GM19043 (cell line): ENCODE data around the gene PPP1R3E.
"Not testable (repeated sequence)": the region's sequence is repeated elsewhere in the genome, so short reads cannot be mapped to it uniquely, and the experiment has no call there.

Source experiments
- ATAC-seq: cut with Tn5 transposase; IDR thresholded peaks from one replicate; pipeline ENCODE4 v1.9.1; 2021; ENCODE audit warnings: low read depth; ENCODE audit not compliant: unreplicated experiment

The PPP1R3E gene

GRCh38 chr14:23302290-23303225 is at the start of gene PPP1R3E:
Gene PPP1R3E, minus strand, starts transcription at chr14:23302859. Its CDS starts 283 bp downstream, at chr14:23302576.
- ATAC-seq: peak; percentile 20

- no peak for ATAC-seq
Observed at GRCh38 chr14:23351681-23352505, 49.2 kb upstream of the PPP1R3E start.

- no peak for ATAC-seq
Observed at GRCh38 chr14:23349156-23349845, 46.6 kb upstream of the PPP1R3E start.

- no peak for ATAC-seq
Observed at GRCh38 chr14:23348297-23348655, 45.6 kb upstream of the PPP1R3E start.

- ATAC-seq: no peak
Observed at GRCh38 chr14:23347406-23348296, 45.0 kb upstream of the PPP1R3E start.

GRCh38 chr14:23346693-23347405 is 44.2 kb upstream of the PPP1R3E start:
- ATAC-seq: no peak

GRCh38 chr14:23345987-23346692 is 43.5 kb upstream of the PPP1R3E start:
- no peak for ATAC-seq

GRCh38 chr14:23344481-23344880 is 41.8 kb upstream of the PPP1R3E start:
- ATAC-seq: no peak

- no peak for ATAC-seq
Observed at GRCh38 chr14:23339506-23340268, 37.0 kb upstream of the PPP1R3E start.

GRCh38 chr14:23335623-23336022 is 33.0 kb upstream of the PPP1R3E start:
- ATAC-seq: no peak

GRCh38 chr14:23327947-23328744 is 25.5 kb upstream of the PPP1R3E start:
- no peak for ATAC-seq

- no peak for ATAC-seq
Observed at GRCh38 chr14:23326491-23327332, 24.1 kb upstream of the PPP1R3E start.

- ATAC-seq: not testable (repeated sequence)
Observed at GRCh38 chr14:23325746-23326145, 23.1 kb upstream of the PPP1R3E start.

- ATAC-seq: no peak
Observed at GRCh38 chr14:23324993-23325392, 22.3 kb upstream of the PPP1R3E start.

GRCh38 chr14:23324455-23324846 is 21.8 kb upstream of the PPP1R3E start:
- no peak for ATAC-seq

GRCh38 chr14:23323838-23324454 is 21.3 kb upstream of the PPP1R3E start:
- no peak for ATAC-seq
